HepG2 (cell line): Measurements from ENCODE around the gene KRT1. TPM values are rescaled to one million over a fixed set of nuclear protein-coding genes. Genes with fewer than 3 reads are reported as not detected.

Source experiments
- ATAC-seq: fragments of 200-7000 bp; cut with Tn5 transposase; 3 replicates; pipeline ENCODE4 v1.9.1; 2020; ENCODE audit warnings: mild to moderate bottlenecking, moderate library complexity
- BruUV-seq: library from RNA; stranded (reverse); fragments of 400-500 nt; replicated peaks from 2 replicates; lab custom pipeline; 2021; lab: Mats Ljungman, UMichigan
- CTCF ChIA-PET: fragments of 300-600 bp; formaldehyde crosslinking; extraction: SDS; loops from one replicate; lab custom pipeline; 2021; ENCODE audit warnings: low total read pairs, inconsistent platforms, low intra/inter-chr PET ratio; lab: Yijun Ruan, JAX
- POLR2A ChIA-PET: fragments of 350-600 bp; sonication (Branson Sonifier 250); formaldehyde crosslinking; loops from one replicate; lab custom pipeline; 2020; ENCODE audit warnings: antibody characterized with exemption, inconsistent platforms; lab: Yijun Ruan, JAX
- DNase-seq: peaks from one replicate; pipeline ENCODE4 v3.0.0-alpha.2; 2015; ENCODE audit warnings: low spot score
- FAIRE-seq: peaks from 3 replicates; lab custom pipeline; 2011; peaks lifted over from hg19 to GRCh38; lab: Jason Lieb, UNC
- H2AFZ ChIP-seq: one replicate; pipeline ENCODE4 v1.6.1; 2011; ENCODE audit warnings: low read length, inconsistent platforms
- H3K27ac ChIP-seq: fragments of 300-600 bp; 3 replicates; pipeline ENCODE4 v1.8.0; 2011; ENCODE audit warnings: mixed run types, mild to moderate bottlenecking, mixed read lengths, low read length, inconsistent platforms; ENCODE audit not compliant: insufficient read depth; ENCODE audit errors: extremely low read length
- H3K27me3 ChIP-seq, 2 experiments: fragments of 200-600 bp in 1 of 2; 2 replicates in 1 of 2; 3 replicates in 1 of 2; pipeline versions ENCODE4 v1.6.0 to v1.8.0; 2011; ENCODE audit warnings: low read length in 2 of 2, mild to moderate bottlenecking in 2 of 2, moderate library complexity in 2 of 2, inconsistent platforms in 1 of 2; ENCODE audit not compliant: insufficient read depth in 2 of 2, control insufficient read depth in 1 of 2
- H3K36me3 ChIP-seq, 2 experiments: fragments of 200-600 bp in 1 of 2; replicated peaks in 1 of 2; 2 replicates in 1 of 2; 3 replicates in 1 of 2; pipeline versions ENCODE4 v1.5.1 to v1.8.0; 2011; ENCODE audit warnings: low read length in 2 of 2, inconsistent platforms in 1 of 2; ENCODE audit not compliant: insufficient read depth in 2 of 2, control insufficient read depth in 1 of 2
- H3K4me1 ChIP-seq: 2 replicates; pipeline ENCODE4 v1.5.1; 2012; ENCODE audit warnings: low read length, inconsistent platforms; ENCODE audit not compliant: insufficient read depth
- H3K4me2 ChIP-seq: 2 replicates; pipeline ENCODE4 v1.6.0; 2011; ENCODE audit warnings: low read depth, low read length, inconsistent platforms
- H3K4me3 ChIP-seq, 3 experiments: fragments of 200-600 bp in 1 of 3; sonication (generic), shearing (Covaris generic) in 1 of 3; replicated peaks in 1 of 3; 2 replicates each; pipeline ENCODE4 v1.5.1; 2011 to 2016; ENCODE audit warnings: low read length in 3 of 3, inconsistent platforms in 2 of 3, low read depth in 2 of 3, mild to moderate bottlenecking in 2 of 3, control low read depth in 1 of 3, mixed read lengths in 1 of 3; ENCODE audit not compliant: insufficient read depth in 1 of 3
- H3K79me2 ChIP-seq: one replicate; pipeline ENCODE4 v1.6.1; 2011; ENCODE audit warnings: low read length, inconsistent platforms; ENCODE audit not compliant: insufficient read depth
- H3K9ac ChIP-seq: 2 replicates; pipeline ENCODE4 v1.6.0; 2011; ENCODE audit warnings: mild to moderate bottlenecking, low read depth, low read length, inconsistent platforms; ENCODE audit not compliant: insufficient read depth
- H3K9me3 ChIP-seq: 2 replicates; pipeline ENCODE4 v1.5.1; 2012; ENCODE audit warnings: mild to moderate bottlenecking, low read length
- H4K20me1 ChIP-seq: 2 replicates; pipeline ENCODE4 v1.6.0; 2011; ENCODE audit warnings: inconsistent platforms, mild to moderate bottlenecking, low read length, moderate library complexity; ENCODE audit not compliant: insufficient read depth
- ATM ChIP-seq: fragments of 450-650 bp; IDR thresholded peaks from 2 replicates; pipeline ENCODE4 v1.7.1; 2017; ENCODE audit warnings: mild to moderate bottlenecking, borderline replicate concordance
- DNMT3B ChIP-seq: conservative IDR thresholded peaks from 2 replicates; pipeline ENCODE4 v1.6.1; 2016; ENCODE audit warnings: missing biosample characterization, control low read depth
- HNF4G ChIP-seq, 2 experiments: sonication (generic) in 1 of 2; formaldehyde crosslinking in 1 of 2; IDR thresholded peaks; 2 replicates each; pipeline versions ENCODE4 v1.4.0 to v1.6.1; 2011 to 2020; ENCODE audit warnings: borderline replicate concordance in 2 of 2, low read depth in 2 of 2, mild to moderate bottlenecking in 2 of 2, low read length in 1 of 2, missing genetic modification reagents in 1 of 2, moderate library complexity in 1 of 2
- NFE2 ChIP-seq: sonication (generic); formaldehyde crosslinking; IDR thresholded peaks from 2 replicates; pipeline ENCODE4 v1.4.0; 2020; ENCODE audit warnings: missing genetic modification reagents
- NKX3-1 ChIP-seq: sonication (generic); formaldehyde crosslinking; IDR thresholded peaks from 2 replicates; pipeline ENCODE4 v1.5.0; 2020; ENCODE audit warnings: missing genetic modification reagents
- PHF20 ChIP-seq: sonication (generic); formaldehyde crosslinking; IDR thresholded peaks from 2 replicates; pipeline ENCODE4 v1.5.0; 2020; ENCODE audit warnings: mild to moderate bottlenecking, missing genetic modification reagents
- ZSCAN12 ChIP-seq: sonication (generic); formaldehyde crosslinking; IDR thresholded peaks from 2 replicates; pipeline ENCODE4 v1.9.0; 2021; ENCODE audit warnings: mild to moderate bottlenecking, missing genetic modification reagents
- WGBS: methylation state at CpG from one replicate; pipeline ENCODE4 v1.1.6; 2017; ENCODE audit warnings: low lambda C conversion rate; 5-methylcytosine and 5-hydroxymethylcytosine counted together
- in situ Hi-C: cut with HindIII; loops from 2 replicates; pipeline ENCODE4 v1.10.0; 2017; ENCODE audit warnings: low pct_unique_long_range_greater_than_20kb; ENCODE audit not compliant: extremely low pct_ligation_motif_present
- intact Hi-C: fragments of 100-400 bp; cut with micrococcal nuclease; formaldehyde crosslinking; loops from one replicate; pipeline ENCODE4 v1.10.0; 2022; ENCODE audit not compliant: unreplicated experiment
- polyA plus RNA-seq, 8 experiments: library from polyadenylated mRNA; depleted of rRNA in 3 of 8; stranded (reverse) in 7 of 8; unstranded in 1 of 8; fragments of >200 nt; fragmentation: Illumina TruSeq in 4 of 8; extraction: Trizol in 4 of 8; gene quantifications; 2 replicates each; pipeline versions ENCODE4 v1.2.1 to v1.2.3, GENCODE V29; 2011 to 2016; ENCODE audit warnings: low read depth in 4 of 8, missing spikeins in 1 of 8, mixed read lengths in 1 of 8; ENCODE audit not compliant: insufficient read depth in 1 of 8
- total RNA-seq, 5 experiments: library from RNA; depleted of rRNA; stranded (reverse); fragments of >200 nt; fragmentation: Illumina TruSeq; extraction: Trizol; gene quantifications; 2 replicates each; pipeline ENCODE4 v1.2.3, GENCODE V29; 2016; ENCODE audit warnings: low read depth in 1 of 5
- TF ChIP-seq, protein P1 (sequence below): sonication (generic); formaldehyde crosslinking; IDR thresholded peaks from 2 replicates; pipeline ENCODE4 v1.4.0; 2020; ENCODE audit warnings: mild to moderate bottlenecking, missing genetic modification reagents

KRT1 gene
- total and polyA plus RNA-seq, 2 of the 13 experiments (the other 11 are each of a cell fraction or from before 2014, with no cell fraction given), result not detected

DNA sequence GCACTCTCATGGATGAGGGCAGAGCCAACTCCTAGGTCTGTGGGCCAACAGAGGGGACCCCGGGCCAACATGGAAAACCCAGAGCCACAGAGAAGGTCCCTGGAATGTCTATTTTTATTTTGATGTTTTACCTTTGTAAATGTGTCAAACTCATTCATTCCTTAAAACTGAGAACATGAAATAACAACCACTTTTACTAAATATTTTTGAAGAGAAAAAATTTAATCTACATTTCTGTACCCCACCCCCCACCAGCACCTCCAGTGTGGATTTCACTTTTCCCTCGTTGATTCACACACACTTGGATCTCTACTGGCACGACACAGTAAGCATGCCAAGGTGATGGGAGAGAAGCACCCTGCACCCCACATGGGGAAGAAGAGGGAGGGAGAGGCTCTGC, 16.4 kb upstream of the KRT1 start:
- H3K27ac ChIP-seq, result no peak overlapping the region
- no peaks in the 10 kb centered on the region for H3K9me3 ChIP-seq
- in situ Hi-C loops (loop anchor here (25.0 kb wide), 1 partner anchor 291 kb away; no protein-coding TSS in a partner anchor), intact Hi-C loops (no loop called here)
- TF ChIP-seq ZSCAN12 (CRISPR knock-in tag), result no peak
- TF ChIP-seq NKX3-1, result no peak
- TF ChIP-seq, protein P1, sequence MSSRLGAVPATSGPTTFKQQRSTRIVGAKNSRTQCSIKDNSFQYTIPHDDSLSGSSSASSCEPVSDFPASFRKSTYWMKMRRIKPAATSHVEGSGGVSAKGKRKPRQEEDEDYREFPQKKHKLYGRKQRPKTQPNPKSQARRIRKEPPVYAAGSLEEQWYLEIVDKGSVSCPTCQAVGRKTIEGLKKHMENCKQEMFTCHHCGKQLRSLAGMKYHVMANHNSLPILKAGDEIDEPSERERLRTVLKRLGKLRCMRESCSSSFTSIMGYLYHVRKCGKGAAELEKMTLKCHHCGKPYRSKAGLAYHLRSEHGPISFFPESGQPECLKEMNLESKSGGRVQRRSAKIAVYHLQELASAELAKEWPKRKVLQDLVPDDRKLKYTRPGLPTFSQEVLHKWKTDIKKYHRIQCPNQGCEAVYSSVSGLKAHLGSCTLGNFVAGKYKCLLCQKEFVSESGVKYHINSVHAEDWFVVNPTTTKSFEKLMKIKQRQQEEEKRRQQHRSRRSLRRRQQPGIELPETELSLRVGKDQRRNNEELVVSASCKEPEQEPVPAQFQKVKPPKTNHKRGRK (CRISPR knock-in tag), result no peak
- TF ChIP-seq PHF20, result no peak
- TF ChIP-seq NFE2 (CRISPR knock-in tag), result no peak
- no peak for TF ChIP-seq DNMT3B (CRISPR knock-in tag)
- TF ChIP-seq ATM, result no peak
- TF ChIP-seq HNF4G (IDR thresholded peaks at IDR 0.05; ENCODE audit: borderline replicate concordance, low read depth, low read length), result no peak
- TF ChIP-seq HNF4G (CRISPR knock-in tag; IDR thresholded peaks at IDR 0.05; ENCODE audit: borderline replicate concordance, low read depth), result no peak
- FAIRE-seq, result no peak
- H3K4me3 ChIP-seq, result no peak overlapping the region
- H3K9ac ChIP-seq, result no peak overlapping the region
- no peak overlapping the region for H2AFZ ChIP-seq
- H3K36me3 ChIP-seq, result no peaks in the 10 kb centered on the region
- BruUV-seq, result no TSS peak
- no peaks in the 10 kb centered on the region for H4K20me1 ChIP-seq
- CTCF ChIA-PET, result no interaction called here
- no peaks in the 10 kb centered on the region for H3K79me2 ChIP-seq
- no peak for DNase-seq
- no peak overlapping the region for H3K4me2 ChIP-seq
- no peak for ATAC-seq
- no peaks in the 10 kb centered on the region for H3K4me1 ChIP-seq
- 2% methylated on average over 3 of the region's 3 CpGs for WGBS
- H3K27me3 ChIP-seq, result peaks cover 5 to 36% of the 10 kb centered on the region in 2 experiments
- POLR2A ChIA-PET, result no interaction called here
